ENCODE results near the gene VPS25. TPM values are rescaled to one million over a fixed set of nuclear protein-coding genes. Genes with fewer than 3 reads are reported as not detected.

Gene VPS25
- total RNA-seq, 2 experiments from 2014 or later: 78.4 to 84.1 TPM

- Histone ChIP-seq H3K4me2 (ENCODE audit: low read length) (no peak overlapping the region), H3K4me1 (ENCODE audit: insufficient read depth, low read length, poor library complexity, severe bottlenecking) (peaks cover 4% of the 10 kb centered on the region)
- BruUV-seq (replicated peaks): no TSS peak
These were observed 24.1 kb upstream of the VPS25 start for GRCh38 chr17:42748908-42749798.

GRCh38 chr17:42750739-42751344 lies 22.4 kb upstream of the VPS25 start:
- Histone ChIP-seq H3K4me1 (ENCODE audit: insufficient read depth, low read length, poor library complexity, severe bottlenecking) (no peaks in the 10 kb centered on the region), H3K79me2 (ENCODE audit: insufficient read depth, low read depth, low read length) (no peaks in the 10 kb centered on the region), H3K27ac (ENCODE audit: low read depth, low read length, poor library complexity, severe bottlenecking) (no peak overlapping the region), H4K20me1 (ENCODE audit: insufficient read depth, low read length) (no peaks in the 10 kb centered on the region), H3K9me2 (ENCODE audit: insufficient read depth, low read length) (no peaks in the 10 kb centered on the region), H3K36me3 (ENCODE audit: insufficient read depth, low read length) (no peaks in the 10 kb centered on the region), H3K4me2 (ENCODE audit: low read length) (no peak overlapping the region), H3K9me3 (ENCODE audit: low read length) (no peaks in the 10 kb centered on the region), H3K4me3 (ENCODE audit: low read depth, low read length, poor library complexity, severe bottlenecking) (no peak overlapping the region), H2AFZ (ENCODE audit: low read length) (no peak overlapping the region)
- no peak for DNase-seq (ENCODE audit: low spot score)
- ChIA-PET POLR2A (interaction anchor here (1.2 kb wide), 1 partner anchor 11 kb away, joined by 3 read pairs; no protein-coding TSS in a partner anchor), CTCF (ENCODE audit: unreplicated experiment) (interaction anchor here (0.6 kb wide), 1 partner anchor 119 kb away, joined by 3 read pairs; no protein-coding TSS in a partner anchor)
- TF ChIP-seq CTCF (conservative IDR thresholded peaks at IDR 0.05; ENCODE audit: low read length): no peak
- TF ChIP-seq EZH2phosphoT487 (IDR thresholded peaks at IDR 0.05; ENCODE audit: borderline replicate concordance, low read depth, low read length): no peak
- BruUV-seq (replicated peaks): no TSS peak
- intact Hi-C loops (cut with micrococcal nuclease; ENCODE audit: unreplicated experiment): no loop called here

More at GRCh38 chr17:42748908-42749798, 24.1 kb upstream of the VPS25 start:
- H2AFZ ChIP-seq (ENCODE audit: low read length): no peak overlapping the region
- no peaks in the 10 kb centered on the region for H3K9me3 ChIP-seq (ENCODE audit: low read length)
- H3K4me3 ChIP-seq (ENCODE audit: low read depth, low read length, poor library complexity, severe bottlenecking): no peak overlapping the region
- no peak overlapping the region for H3K27ac ChIP-seq (ENCODE audit: low read depth, low read length, poor library complexity, severe bottlenecking)
- H3K79me2 ChIP-seq (ENCODE audit: insufficient read depth, low read depth, low read length): no peaks in the 10 kb centered on the region; the same call in 1 of the 2 replicates
- POLR2A ChIA-PET: interaction anchor here (0.6 to 1.2 kb wide), 5 partner anchors 10 to 236 kb away, joined by 3 to 8 read pairs (median 3); no protein-coding TSS in a partner anchor
- TF ChIP-seq EZH2phosphoT487 (IDR thresholded peaks at IDR 0.05; ENCODE audit: borderline replicate concordance, low read depth, low read length): no peak
- no peak for TF ChIP-seq CTCF (conservative IDR thresholded peaks at IDR 0.05; ENCODE audit: low read length)
- no peaks in the 10 kb centered on the region for H3K36me3 ChIP-seq (ENCODE audit: insufficient read depth, low read length)
- no peaks in the 10 kb centered on the region for H3K9me2 ChIP-seq (ENCODE audit: insufficient read depth, low read length)
- no peak for DNase-seq (ENCODE audit: low spot score)
- intact Hi-C loops (cut with micrococcal nuclease; ENCODE audit: unreplicated experiment): no loop called here
- no peaks in the 10 kb centered on the region for H4K20me1 ChIP-seq (ENCODE audit: insufficient read depth, low read length)
- CTCF ChIA-PET (ENCODE audit: unreplicated experiment): no interaction called here

All from OCI-LY7 (cell line).